ENCODE data around the gene RNU1-2.
"Not testable (repeated sequence)": the region's sequence is repeated elsewhere in the genome, so short reads cannot be mapped to it uniquely, and the experiment has no call there.

GRCh38 chr1:16901371-16901770 lies 5.6 kb downstream of the RNU1-2 start:
- not testable (repeated sequence) for TF ChIP-seq YY1 (IDR thresholded peaks at IDR 0.05; ENCODE audit: insufficient read depth, insufficient read length); SUZ12 (IDR thresholded peaks at IDR 0.05; ENCODE audit: extremely low read depth, insufficient read depth, insufficient read length); ZNF274 (IDR thresholded peaks at IDR 0.05; ENCODE audit: low read depth, low read length)

Data from NT2/D1 (cell line).